GM21619 (cell line): ENCODE data around the gene RAB3B.
"Not testable (repeated sequence)": the region's sequence is repeated elsewhere in the genome, so short reads cannot be mapped to it uniquely, and the experiment has no call there.

Source experiments
- ATAC-seq: cut with Tn5 transposase; IDR thresholded peaks from one replicate; pipeline ENCODE4 v1.9.1; 2021; ENCODE audit not compliant: unreplicated experiment

The RAB3B gene

GRCh38 chr1:51922040-51922439 lies 68.5 kb downstream of the RAB3B start:
- no peak for ATAC-seq

- ATAC-seq = no peak
These were observed 70.4 kb downstream of the RAB3B start for GRCh38 chr1:51920130-51920529.

GRCh38 chr1:51919684-51920083 lies 70.8 kb downstream of the RAB3B start:
- ATAC-seq = no peak

GRCh38 chr1:51916587-51917405 lies 73.7 kb downstream of the RAB3B start:
- ATAC-seq = no peak

GRCh38 chr1:51915951-51916350 lies 74.5 kb downstream of the RAB3B start:
- no peak for ATAC-seq

- no peak for ATAC-seq
These were observed 77.6 kb downstream of the RAB3B start for GRCh38 chr1:51912881-51913280.

- no peak for ATAC-seq
These were observed 80.1 kb downstream of the RAB3B start for GRCh38 chr1:51910221-51911000.

GRCh38 chr1:51908499-51908898 lies 82.0 kb downstream of the RAB3B start:
- no peak for ATAC-seq

- no peak for ATAC-seq
These were observed 83.3 kb downstream of the RAB3B start for GRCh38 chr1:51907079-51907702.

- no peak for ATAC-seq
These were observed 84.0 kb downstream of the RAB3B start for GRCh38 chr1:51906306-51907078.

GRCh38 chr1:51902456-51902855 lies 88.0 kb downstream of the RAB3B start:
- no peak for ATAC-seq

GRCh38 chr1:51901151-51901550 lies 89.3 kb downstream of the RAB3B start:
- ATAC-seq = no peak

GRCh38 chr1:51899022-51899421 lies 91.5 kb downstream of the RAB3B start:
- ATAC-seq = no peak

GRCh38 chr1:51898090-51898734 lies 92.3 kb downstream of the RAB3B start:
- no peak for ATAC-seq

- no peak for ATAC-seq
These were observed 92.8 kb downstream of the RAB3B start for GRCh38 chr1:51897699-51898031.

- not testable (repeated sequence) for ATAC-seq
These were observed 95.8 kb downstream of the RAB3B start for GRCh38 chr1:51894748-51895147.

- ATAC-seq = peak; percentile 93
These were observed 111.7 kb downstream of the RAB3B start, which contains the start of gene NRDC for GRCh38 chr1:51878616-51879336. NRDC (minus strand) TSS chr1:51878727; CDS start chr1:51878615, 112 bp downstream.

- ATAC-seq = peak; percentile 12
These were observed 112.2 kb downstream of the RAB3B start for GRCh38 chr1:51878308-51878615.

GRCh38 chr1:51877434-51878307 lies 112.8 kb downstream of the RAB3B start:
- ATAC-seq = peak; percentile 1
